Measurements from ENCODE around the gene PRKAA1.

The PRKAA1 gene

DNA sequence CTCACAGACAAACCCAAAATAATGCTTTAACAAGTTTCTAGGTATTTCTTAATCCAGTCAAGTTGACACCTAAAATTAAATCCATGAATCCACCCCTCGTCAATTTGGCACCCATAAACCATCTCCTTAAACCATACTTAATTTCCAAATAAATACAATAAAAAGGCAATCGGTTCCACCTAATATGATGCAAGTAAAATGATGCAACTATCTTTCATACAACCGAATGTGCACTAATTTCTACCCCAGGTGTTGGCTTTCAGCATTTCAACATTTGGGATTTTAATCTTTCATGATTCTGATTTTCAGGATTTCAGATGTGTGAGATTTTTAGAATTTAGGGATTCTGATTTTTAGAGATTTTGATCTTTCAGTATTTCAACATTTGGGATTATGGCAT lies 17.3 kb downstream of the PRKAA1 start:
- TF ChIP-seq CTCF (conservative IDR thresholded peaks at IDR 0.05) (no peak), ZFX (IDR thresholded peaks at IDR 0.05) (no peak)
- H3K27ac ChIP-seq, result no peak overlapping the region

GRCh38 chr5:40780199-40780598 lies 18.0 kb downstream of the PRKAA1 start:
- H3K27ac ChIP-seq, result no peak overlapping the region

GRCh38 chr5:40779561-40779960 lies 18.6 kb downstream of the PRKAA1 start:
- H3K27ac ChIP-seq, result no peak overlapping the region
- TF ChIP-seq ZFX (IDR thresholded peaks at IDR 0.05), result no peak

More at GRCh38 chr5:40780199-40780598, 18.0 kb downstream of the PRKAA1 start:
- TF ChIP-seq ZFX (IDR thresholded peaks at IDR 0.05) (no peak), CTCF (conservative IDR thresholded peaks at IDR 0.05) (no peak)

GRCh38 chr5:40778133-40778532 lies 20.0 kb downstream of the PRKAA1 start:
- H3K27ac ChIP-seq, result peak overlapping the region; percentile 0; the same call in 1 of the 2 replicates
- TF ChIP-seq CTCF (conservative IDR thresholded peaks at IDR 0.05) (no peak), ZFX (IDR thresholded peaks at IDR 0.05) (no peak)

- peak overlapping the region; percentile 36; the same call in 1 of the 2 replicates for H3K27ac ChIP-seq
- no peak for TF ChIP-seq CTCF (conservative IDR thresholded peaks at IDR 0.05)
- no peak for TF ChIP-seq ZFX (IDR thresholded peaks at IDR 0.05)
Measured at GRCh38 chr5:40776658-40776977, 21.6 kb downstream of the PRKAA1 start.

DNA sequence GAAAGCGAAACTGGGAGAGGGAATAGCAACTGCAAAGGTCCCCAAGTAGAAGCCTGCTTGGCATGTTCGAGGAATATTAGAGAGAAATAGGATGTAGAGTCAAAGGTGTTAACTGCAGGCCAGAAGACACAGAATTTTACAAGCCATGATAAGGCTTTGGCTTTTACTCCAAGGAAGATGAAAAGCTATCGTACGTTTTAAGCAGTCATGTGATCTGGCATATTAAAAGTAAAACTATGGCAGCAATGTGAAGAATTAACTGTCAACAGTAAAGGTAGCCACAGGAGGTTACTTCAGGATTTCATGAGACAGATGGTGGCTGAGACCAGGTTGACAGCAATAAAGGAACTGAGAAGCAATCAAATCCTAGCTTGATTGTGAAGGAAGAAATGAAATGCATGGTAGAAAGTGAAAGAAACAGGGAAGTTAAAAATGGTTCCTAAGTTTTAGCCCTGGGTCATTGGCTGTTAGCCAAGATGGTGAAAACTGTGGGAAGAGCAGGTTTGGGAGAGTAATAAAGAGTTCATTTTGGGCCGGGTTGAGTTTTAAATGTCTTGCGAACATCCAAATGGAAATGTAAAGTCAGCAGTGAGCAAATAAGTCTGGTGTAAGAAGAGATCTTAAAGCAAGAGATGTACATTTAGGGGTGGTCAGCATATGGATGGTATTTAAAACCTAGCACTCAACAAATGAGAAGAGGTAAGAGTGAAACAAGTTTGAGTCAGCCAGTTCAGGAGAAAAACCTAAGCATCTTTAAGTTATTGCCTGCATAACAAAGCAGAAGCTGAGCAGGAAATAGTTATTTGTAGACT lies 22.1 kb downstream of the PRKAA1 start:
- H3K27ac ChIP-seq, result peak overlapping the region; percentile 27; the same call in 1 of the 2 replicates
- TF ChIP-seq CTCF (conservative IDR thresholded peaks at IDR 0.05) (no peak), ZFX (IDR thresholded peaks at IDR 0.05) (no peak)

- TF ChIP-seq CTCF (conservative IDR thresholded peaks at IDR 0.05) (no peak), ZFX (IDR thresholded peaks at IDR 0.05) (no peak)
- H3K27ac ChIP-seq, result no peak overlapping the region; the same call in 1 of the 2 replicates
Measured at GRCh38 chr5:40775085-40775845, 22.9 kb downstream of the PRKAA1 start.
